Lung microvascular endothelial cell (primary cell): ENCODE results near the gene ST6GALNAC6. TPM values are rescaled to one million over a fixed set of nuclear protein-coding genes. Genes with fewer than 3 reads are reported as not detected.
"Not testable (repeated sequence)": the region's sequence is repeated elsewhere in the genome, so short reads cannot be mapped to it uniquely, and the experiment has no call there.

ENCODE experiments used
- DNase-seq, 2 donors: peaks; one replicate each; pipeline versions ENCODE4 v3.0.0 to v3.0.0-alpha.2; 2010; ENCODE audit warnings: low read depth in 2 of 2
- total RNA-seq: library from RNA; depleted of rRNA; stranded (reverse); fragments of >200 nt; gene quantifications from 2 replicates; pipeline ENCODE4 v1.2.1, GENCODE V29; 2014

The ST6GALNAC6 gene
- total RNA-seq, 1 donor from 2014 or later, result 30.0 TPM

DNA sequence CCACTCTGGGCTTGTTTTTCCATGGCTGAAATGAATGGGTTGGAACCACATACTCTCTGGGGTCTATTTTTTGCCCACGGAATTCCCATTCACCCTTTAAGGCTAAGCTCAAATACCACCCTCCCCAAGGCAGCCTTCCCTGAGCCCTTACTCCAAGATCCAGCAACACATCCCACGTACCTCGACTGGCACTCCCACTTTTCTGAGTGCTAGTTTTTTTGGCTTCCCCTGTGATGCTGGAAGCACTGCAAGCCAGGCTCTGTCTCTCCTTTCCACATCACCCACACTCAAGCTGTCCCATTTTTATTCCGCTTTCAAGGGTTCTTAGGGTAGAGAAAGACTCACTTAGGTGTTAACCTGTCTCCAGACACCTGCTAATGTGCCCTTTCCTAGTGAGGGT, 6.0 kb downstream of the ST6GALNAC6 start:
- no peak for DNase-seq

DNA sequence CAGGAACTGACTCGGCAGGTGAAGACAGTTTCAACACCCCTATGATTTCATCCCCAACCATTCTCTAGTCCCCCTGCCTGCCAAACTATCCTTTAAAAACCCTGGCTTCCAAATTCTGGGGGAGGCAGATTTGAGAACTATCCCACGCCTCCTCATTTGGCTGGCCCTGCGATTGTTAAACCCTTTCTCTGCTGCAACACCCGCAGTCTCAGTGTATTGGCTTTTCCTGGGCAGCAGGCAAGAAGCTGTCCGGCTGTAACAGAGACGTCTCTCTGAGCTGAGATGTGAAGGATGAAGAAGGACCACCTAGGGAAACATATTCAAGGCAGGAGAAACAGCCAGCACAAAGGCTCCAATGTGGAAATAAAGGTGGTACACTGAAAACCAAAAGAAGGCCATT, 6.6 kb downstream of the ST6GALNAC6 start:
- DNase-seq, result no peak

DNA sequence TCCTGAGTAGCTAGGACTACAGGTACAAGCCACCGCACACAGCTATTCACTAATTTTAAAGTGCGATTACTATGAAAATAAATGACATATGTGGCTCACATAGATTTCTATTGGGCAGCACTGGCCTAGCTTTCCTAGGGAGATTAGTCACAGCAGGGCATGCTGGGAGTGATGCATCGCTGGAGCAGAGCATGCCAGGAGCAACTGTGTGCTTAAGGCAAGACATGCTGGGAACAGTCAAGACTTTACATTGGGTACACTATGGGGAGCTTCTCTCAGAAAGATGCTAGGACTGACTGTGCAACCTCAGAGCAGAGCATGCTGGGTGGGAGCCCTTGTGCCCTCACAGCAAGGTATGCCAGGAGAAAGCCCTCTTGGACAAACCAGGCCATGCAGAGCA, 9.3 kb downstream of the ST6GALNAC6 start:
- no peak for DNase-seq

DNA sequence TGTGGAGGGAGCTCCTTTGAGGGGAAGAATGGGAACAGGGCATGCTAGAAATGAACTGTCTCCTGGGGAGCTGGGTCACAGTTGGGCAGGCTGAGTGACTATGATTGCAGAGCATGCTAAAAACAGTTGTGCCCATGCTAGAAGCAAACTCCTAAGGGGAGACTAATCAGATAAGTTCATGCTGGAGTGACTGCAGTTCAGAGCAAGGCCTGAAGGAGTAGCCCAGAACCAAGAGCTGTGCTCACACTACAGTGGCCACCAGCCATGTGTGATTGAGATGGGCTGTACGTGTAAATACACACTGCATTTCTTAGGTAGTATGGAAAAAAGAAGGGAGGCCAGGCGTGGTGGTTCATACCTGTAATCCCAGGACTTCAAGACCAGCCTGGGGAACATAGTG, 11.6 kb downstream of the ST6GALNAC6 start:
- DNase-seq, result no peak

DNA sequence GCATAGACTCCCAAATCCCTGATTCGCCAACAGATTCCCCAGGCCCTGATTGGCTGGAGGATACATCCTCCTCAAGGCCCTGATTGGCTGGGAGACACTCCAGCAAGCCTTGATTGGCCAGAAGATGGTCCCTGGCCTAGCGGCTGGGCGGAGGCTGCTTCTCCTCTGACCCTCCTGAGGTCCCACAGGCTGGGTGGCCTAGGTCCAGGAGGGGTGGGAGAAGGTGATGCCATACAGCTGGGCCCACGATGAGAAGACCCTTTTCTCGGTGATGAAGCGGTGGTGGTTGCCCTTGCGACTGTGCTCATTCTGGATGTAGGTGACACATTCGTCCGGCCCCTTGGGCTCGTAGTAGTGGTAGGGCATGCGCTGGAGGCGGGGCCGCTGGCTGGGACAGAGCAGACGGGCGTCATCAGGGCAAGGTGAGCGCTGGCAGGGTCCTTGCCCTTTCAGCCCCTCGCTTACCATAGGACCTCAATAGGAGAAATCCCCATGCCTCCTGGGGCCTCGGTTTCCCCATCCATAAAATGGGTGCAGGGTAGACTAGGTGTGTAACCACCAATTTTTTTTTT, 12.9 kb downstream of the ST6GALNAC6 start:
- DNase-seq, result peak in 1 of 2 donors; percentile 21

DNA sequence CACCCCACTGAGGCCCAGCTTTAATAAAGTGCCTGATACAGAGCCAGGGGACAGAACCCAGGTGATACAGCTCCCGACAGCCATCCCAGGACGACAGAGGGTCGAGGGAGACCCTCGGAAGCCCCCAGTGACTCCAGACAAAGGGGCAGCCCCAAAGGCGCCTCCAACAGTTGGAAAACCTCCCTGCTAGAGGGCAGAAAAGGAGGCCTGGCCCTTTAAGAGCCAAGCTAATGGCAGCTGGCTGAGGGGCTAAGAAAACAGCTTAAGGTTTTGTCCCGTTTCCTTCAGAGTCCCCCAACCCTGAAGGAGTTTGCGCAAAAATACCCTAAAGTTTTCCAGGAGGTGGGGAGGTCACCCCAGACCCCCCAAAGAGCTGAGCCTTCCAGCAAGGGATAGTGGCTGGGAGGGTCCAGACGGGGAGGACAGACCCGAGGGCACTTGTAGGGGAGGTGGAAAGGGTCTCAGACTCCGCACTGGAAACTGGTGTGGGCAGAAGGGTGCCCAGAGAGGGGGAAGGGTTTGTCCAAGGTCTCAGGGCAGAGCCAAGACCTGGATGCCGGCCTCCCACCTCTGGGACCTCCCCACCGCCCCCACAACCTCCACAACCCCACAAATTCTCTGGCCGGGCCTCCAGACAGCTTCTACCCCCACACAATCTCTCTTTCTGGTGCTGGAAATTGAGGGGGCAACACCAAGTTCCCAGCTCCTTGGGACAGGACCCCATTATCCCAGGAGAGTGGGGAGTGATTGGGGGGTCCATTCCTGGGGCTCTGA, 13.7 kb downstream of the ST6GALNAC6 start:
- no peak for DNase-seq

DNA sequence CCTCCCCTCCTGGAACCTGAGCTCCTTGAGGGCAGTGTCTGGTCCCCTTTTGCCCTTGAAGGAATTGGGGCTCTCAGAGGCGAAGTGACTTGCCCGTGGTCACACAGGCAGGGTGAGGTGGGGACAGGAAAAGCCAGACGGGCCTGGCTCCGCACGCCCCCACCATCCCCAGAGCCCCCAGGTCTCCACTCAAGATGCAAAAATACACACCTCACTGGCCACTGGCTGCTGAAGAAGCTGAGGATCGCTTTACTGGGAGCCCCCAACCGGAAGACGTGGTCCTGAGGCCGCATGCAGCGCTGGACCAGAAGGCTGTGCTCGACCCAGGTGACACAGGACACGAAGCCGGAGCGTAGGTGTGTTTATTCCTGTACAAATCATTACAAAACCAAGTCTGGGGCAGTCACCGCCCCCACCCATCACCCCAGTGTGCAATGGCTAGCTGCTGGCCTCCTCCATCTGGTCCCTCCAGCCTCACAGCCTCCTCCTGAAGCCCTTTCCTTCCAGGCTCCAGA, 14.4 kb downstream of the ST6GALNAC6 start:
- no peak for DNase-seq

DNA sequence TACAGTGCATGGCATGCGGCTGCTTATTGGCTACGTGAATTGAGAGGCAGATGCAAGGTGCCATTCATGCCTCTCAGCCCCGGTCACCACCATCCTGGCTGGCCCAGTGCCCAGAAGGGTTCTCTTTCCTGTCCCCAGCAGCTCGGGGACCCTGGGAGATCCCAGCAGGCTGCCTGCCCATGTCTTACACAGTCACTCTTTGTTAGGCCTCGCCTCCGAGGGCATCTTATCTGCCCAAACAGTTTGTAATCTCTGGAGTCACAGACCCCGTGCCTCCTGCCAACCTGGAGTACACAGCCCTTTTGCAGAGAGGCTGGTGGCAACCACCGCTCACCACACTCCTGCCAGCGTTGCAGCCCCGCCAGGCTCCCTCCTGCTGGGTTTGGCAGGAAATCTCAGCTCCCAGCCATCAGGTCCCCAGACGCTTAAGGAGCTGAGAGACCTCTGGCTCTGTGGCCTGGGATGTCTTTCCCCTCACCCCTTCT, 14.9 kb downstream of the ST6GALNAC6 start:
- DNase-seq, result peak in 1 of 2 donors; percentile 22

DNA sequence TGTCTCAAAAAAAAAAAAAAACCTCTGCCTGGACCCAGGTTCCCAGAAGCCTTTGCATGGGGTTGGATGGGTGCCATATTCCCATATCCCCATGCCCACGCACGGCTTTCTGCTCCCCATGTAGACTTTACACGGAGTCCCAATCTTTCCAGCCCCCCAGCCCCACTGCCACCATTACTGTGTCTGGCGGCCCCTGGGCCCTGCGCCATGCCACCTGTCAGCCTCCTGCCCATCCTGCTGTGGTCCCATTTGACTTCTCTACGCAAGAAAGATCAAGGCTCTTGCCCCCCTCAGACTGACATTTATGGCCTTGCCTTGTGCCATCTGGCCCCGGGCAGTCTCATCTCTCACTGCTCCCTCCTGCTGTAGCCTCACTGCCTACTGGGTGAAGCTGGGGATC, 15.4 kb downstream of the ST6GALNAC6 start:
- no peak for DNase-seq

DNA sequence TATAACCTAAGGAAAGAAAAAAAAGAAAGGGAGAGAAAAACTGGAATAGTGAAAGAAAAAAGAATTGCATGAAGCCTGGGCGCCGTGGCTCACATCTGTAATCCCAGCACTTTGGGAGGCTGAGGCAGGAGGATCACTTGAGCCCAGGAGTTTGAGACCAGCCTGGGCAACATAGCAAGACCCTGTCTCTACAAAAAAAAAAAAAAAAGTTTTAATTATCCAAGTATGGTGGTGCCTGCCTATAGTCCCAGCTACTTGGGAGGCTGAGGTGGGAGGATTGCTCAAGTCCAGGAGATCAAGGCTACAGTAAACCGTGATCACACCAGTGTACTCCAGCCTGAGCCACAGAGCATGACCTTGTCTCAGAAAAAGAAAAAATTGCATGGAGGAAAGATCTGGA, 17.7 kb downstream of the ST6GALNAC6 start:
- DNase-seq, result not testable (repeated sequence)

DNA sequence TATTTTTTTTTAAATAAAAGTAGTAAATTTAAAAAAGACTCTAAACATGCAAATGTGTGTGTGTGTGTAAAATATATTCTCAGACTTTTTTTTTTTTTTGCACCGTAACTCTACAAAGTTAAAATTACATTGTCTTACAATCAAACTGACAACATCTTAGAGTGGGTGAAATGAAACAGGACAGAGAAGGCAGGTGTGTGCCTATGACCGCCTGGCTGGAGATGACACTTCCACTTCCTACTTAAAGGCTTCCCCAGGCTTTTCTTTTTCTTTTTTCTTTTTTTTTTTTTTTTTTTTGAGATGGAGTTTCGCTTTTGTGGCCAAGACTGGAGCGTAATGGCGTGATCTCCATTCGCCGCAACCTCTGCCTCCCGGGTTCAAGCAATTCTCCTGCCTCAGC, 19.3 kb downstream of the ST6GALNAC6 start:
- DNase-seq, result no peak

DNA sequence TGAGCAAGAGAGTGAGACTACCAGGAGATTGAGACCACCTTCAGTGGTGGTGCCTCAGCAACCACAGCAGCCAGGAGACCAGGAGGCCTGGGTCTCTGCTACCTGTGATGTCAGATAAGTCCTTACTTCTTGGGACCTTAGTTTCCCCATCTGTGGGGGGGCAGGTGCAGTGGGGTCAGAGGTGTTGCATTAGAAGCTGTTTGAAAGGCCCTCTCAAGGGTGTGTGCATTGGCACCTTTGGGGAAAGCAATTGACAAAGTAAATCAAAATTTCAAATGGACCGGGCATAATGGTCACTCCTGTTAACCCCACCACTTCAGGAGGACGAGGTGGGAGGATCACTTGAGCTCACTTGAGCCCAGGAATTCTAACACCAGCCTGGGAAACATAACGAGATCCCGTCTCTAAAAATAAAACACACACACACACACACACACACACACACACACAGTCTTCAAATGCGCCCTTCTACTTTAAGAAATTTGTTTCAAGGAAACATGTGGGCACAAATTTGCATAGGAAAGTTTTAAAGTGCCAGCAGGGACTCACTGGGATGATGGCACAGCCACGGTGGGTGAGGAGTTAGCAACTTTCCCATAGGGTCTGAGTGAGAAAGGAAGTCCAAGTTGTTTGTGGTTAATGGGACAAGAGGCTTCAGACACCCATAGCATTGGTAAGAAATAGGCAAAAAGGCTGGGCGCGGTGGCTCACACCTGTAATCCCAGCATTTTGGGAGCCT, 20.6 kb downstream of the ST6GALNAC6 start:
- DNase-seq, result no peak

DNA sequence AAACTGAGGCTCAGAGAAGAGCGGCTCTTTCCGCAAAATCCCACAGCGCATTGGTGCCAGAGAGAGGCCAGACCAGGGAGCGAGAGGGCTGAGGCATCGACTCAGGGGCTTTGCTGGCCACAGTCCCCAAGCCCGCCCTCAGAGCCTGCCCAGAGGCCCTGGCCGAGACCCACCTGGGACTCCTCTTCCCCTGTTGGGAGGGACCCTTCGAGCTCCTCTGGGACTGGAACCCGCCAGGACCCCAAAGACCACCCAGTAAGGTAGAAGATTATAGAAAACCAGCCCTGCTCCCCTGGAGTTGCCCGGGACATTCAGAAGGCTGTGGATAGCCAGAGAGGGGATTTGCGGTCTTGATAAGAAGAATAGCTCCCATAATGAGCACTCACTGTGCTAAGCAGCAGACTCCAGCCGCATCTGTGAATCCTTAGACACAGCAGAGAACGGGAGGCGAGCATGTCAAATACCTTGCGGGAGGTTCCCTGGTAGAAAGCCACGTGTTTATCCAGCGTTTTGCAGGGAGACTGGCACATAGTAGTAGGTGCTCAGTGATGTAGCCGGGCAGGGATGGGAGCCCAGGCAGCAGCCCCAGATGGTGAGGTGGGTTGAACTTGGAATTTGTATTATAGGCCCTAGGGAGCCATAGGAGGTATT, 21.3 kb downstream of the ST6GALNAC6 start:
- DNase-seq, result no peak

DNA sequence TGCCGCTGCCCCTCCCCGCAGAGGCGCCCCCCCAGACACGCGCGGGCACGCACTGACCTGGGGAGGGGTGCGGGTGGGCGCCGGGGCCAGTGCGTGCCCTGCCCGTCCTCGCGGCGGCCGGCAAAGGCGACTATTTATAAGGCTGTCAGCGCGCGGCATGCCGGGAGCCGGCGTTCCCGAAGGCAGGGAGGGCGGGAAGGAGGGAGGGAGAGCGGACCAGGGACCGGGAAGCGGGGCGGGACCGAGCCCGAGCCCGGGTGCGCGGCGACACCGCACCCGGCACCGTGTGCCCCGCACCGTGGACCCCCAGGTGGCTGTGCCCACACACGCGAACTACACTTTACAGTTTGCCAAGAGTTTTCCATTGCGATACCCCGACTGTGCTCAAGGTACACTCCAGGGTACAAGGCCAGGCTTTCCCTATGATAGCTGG, 21.8 kb downstream of the ST6GALNAC6 start, which contains the start of gene AK1:
Gene AK1 (minus strand): TSS at position 110 of the 433 bp plus-strand sequence. CDS start 3,058 bp downstream, outside the sequence.
- peak; percentile 63 to 71 for DNase-seq

DNA sequence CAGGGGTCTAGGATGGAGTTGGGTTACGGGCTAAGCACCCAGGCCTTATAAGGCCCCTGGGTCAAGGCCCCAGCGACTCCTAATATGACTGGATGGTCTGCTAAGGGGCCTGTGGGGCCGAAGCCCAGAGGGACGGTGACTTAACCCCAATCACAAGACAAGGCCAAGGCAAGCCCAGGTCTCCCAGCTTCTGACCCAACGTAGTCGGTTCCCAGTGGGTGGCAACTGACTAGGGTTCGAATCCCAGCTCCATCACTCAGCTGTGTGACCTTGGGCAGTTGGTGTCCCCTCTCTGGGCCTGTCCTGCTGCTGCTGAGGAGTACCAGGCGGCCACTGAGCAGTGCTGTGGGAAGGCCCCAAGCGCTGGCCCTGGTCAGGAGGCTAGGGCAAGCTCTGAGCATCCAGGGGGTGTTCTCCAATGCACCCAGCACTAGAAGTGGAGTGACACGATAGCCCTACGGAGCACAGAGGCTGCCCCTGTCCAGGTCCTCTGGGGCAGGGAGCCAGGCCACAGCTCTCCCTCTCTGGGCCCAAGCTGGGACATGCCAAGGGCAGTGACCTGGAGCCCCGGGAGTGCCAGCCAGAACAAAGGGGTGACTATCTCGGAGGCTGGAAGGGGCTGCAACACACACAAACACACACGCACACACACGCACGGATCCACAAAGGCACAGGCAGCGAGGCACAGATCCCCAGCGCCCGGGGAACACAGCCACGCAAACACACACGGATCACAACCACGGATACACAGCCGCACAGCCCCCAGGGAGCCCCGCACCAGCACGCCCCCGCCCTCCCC, 22.4 kb downstream of the ST6GALNAC6 start:
- DNase-seq, result peak; percentile 24 to 34

DNA sequence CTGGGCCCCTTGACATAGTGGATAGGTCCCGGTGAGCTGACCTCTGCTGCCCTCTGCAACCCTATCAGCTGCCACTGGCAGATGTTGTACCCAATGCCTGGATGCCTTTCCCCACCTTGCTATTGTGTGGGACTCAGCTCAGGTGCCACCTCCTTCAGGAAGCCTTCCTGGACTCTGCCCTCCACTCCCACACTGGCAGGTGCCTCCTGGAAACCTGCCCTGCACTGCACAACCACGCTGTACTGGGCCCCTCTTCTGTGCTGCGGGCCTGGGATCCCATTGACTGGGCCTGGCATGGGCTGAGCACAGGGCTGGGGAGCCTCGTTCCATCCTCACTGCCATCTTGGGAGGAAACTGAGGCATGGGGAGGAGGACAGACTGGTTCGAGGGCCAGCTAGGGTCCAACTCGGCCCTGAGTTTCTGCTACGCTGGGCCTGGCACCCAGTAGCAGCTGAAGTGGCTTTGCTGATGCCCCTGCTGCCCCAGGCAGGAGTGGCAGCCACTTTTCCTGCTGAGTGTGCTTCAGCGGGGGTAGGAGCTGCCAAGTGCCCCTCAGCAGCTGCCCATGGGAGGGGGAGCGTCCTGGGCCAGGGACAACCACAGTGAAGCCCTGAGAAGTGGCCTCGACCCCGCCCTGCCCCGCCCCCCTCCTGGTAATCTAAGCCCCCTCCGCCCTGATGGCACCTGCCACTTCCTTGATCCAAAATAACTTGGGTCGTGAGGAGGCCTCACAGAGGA, 23.2 kb downstream of the ST6GALNAC6 start:
- no peak for DNase-seq

DNA sequence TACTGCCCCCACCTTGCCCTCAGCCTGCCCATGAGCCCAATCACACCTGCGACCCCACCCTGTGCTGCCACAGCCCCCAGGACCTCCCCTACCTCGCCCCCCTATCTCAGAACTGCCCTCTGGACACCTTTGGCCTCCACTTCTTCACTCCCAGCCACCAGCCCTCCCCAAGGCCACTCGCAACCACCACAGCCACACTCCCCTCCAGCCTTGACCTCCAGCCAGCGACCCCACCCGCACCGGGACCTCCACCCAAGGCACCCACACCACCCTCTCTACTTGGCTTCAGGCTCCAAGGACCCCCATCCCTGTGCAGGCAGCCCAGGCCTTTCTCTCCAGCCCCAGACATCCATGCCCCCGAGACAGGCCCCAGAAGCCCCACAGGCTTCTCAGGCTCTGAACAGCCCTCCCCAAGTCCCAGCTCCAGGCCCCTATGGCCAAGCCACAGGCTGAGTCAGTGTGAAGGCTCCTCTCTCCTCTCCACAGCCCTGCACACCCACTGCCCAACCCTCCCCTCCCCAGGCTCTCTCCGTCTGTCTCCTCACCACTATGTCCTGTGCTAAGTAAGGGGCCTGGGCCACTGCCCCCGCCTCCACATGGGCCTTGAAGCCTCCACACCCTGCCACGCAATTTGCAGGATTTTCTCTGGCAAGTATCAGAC, 24.0 kb downstream of the ST6GALNAC6 start:
- peak in 1 of 2 donors; percentile 19 for DNase-seq

DNA sequence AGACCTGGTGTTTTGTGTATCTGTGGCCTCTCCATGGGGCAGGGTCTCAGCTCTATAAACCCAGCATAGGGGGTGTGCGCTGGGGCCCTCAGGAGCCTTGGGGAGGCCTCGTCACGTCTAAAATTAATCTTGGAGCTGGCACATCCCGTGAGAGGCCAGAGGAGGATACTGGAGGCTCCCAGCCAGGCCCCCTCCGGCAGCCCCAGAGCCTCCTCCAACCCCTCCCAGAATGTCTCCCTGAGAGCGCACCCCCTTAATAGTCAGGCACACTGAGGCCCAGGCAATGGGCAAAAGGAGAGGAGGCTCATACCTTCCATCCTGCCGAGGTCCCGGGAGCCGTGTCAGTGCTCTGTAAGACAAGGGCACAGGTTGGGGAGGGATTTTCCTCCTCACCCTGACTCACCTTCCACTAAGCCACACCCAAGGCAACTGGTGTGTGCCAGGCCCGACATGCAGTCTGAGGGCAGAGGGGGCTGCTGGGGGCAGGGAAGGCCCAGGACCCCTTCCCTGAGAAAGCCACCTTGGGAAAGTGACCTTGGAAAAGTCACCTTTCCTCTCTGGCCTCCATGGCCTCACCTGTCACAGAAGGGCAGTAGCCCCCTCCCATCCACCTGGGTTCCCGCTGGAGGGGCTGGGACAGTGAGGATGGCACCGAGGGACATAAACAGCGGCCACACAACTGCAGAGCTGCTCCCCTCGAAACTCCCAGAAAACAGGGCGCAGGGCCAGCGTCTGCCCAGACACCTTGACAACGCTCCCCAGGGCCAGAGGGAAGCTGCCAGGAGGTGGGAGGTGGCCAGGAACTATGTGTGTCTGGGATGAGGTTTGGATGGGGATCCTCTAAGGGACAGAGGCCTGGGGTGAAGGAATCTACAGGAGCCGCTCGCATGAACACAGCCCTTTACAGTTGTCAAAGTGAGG, 24.8 kb downstream of the ST6GALNAC6 start:
- no peak for DNase-seq
